GM21825 (cell line): ENCODE data around the gene HMBS.
"Not testable (repeated sequence)": the region's sequence is repeated elsewhere in the genome, so short reads cannot be mapped to it uniquely, and the experiment has no call there.

Experiments used
- ATAC-seq: cut with Tn5 transposase; IDR thresholded peaks from one replicate; pipeline ENCODE4 v1.9.1; 2021; ENCODE audit warnings: mild to moderate bottlenecking, moderate library complexity; ENCODE audit not compliant: unreplicated experiment

HMBS gene

DNA sequence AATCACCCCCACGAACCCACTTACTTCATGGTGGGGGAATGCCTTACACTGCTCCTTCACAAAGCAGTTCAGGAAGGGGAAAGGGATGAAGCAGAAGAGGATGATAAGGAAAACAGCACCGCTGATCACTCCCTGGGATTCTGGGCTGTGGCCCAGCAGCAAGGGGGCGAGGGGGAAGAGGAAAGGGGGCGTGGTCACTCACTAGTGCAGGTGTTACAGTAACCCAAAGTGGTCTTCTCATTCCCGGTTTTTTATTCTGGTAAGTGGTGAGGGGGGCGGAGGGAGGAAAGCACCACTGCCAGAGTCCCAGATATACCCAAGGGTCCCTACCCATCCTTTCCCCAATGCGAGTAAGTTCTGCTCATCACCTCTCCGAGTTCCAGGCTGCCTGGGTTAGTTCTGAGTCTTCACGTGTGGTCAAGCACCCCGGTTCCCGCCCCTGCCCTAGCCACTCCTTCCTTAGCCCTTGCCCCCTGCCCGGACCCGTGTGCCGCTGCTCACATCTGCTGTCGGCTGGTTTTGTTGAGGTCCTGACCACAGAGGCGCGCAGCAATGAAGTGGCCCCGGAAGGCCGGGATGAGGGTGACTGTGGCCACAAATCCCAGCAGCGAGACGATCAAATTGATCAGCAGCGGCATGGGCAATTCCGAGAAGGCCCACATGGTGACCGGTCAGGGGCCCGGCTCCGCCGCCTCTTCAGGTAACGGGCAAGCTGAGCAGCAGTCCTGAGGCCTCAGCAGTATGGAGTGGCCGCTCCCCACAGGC, 16.5 kb downstream of the HMBS start:
- ATAC-seq: peak; percentile 10

DNA sequence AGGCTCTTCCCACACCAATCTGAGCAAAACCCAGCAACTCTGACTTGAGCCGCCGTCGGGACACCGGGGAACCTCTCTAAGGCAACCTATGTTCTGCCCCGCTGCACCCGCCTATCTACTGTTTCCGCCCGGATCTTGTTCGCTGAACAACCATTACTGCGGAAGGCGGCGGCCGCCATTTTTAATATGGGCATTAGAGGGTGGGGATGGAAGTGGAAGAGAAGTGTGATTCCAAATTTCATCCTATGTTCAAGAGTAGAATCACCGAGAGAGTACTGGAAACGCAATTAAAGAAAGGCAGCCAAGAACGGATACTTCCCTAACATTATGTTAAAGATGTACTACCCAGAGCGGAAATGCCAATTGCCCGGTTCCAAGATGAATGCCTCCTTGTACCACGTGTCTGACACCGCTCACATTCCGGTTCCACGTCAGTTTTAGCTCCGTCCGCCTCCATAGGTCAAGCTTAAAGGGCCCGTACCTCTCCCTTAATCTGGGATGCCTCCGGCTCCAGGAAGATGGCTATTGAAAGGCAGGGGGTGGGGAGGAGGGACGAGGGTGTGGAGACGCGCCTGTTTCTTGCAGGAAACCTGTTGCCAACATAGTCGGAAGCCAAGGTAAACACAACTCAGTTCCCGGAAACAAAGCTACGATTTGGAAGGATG, 17.2 kb downstream of the HMBS start, which contains the start of gene DPAGT1:
Gene DPAGT1 (minus strand): TSS at position 95 of the 665 bp plus-strand sequence. CDS start 198 bp downstream, outside the sequence.
- peak; percentile 69 for ATAC-seq

- not testable (repeated sequence) for ATAC-seq
Measured at GRCh38 chr11:119103161-119103664, 18.5 kb downstream of the HMBS start.

DNA sequence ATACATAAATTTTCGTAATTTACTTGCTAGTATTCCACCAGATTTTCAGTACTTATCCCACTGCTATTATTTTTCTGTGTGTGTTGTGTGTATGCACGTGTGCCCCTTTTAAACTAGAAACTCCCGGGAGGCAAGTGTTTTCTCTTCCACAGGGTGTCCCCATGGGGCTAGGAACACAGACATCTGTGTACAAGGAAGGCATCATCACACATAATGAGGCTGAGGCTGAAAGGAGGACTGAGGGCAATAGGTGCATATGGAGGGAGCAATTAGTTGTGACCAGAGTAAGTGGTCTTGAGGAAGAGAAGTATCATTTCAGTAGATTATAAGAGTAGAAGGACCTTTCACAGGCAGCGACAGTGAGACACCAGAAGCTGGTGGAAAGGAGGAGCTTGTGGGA, 19.1 kb downstream of the HMBS start:
- no peak for ATAC-seq

- ATAC-seq: peak; percentile 62
Measured at GRCh38 chr11:119106564-119107537, 22.2 kb downstream of the HMBS start, which contains the start of gene C2CD2L. TSS of gene C2CD2L (plus strand) at chr11:119107344. CDS start at chr11:119107742, 398 bp downstream.

DNA sequence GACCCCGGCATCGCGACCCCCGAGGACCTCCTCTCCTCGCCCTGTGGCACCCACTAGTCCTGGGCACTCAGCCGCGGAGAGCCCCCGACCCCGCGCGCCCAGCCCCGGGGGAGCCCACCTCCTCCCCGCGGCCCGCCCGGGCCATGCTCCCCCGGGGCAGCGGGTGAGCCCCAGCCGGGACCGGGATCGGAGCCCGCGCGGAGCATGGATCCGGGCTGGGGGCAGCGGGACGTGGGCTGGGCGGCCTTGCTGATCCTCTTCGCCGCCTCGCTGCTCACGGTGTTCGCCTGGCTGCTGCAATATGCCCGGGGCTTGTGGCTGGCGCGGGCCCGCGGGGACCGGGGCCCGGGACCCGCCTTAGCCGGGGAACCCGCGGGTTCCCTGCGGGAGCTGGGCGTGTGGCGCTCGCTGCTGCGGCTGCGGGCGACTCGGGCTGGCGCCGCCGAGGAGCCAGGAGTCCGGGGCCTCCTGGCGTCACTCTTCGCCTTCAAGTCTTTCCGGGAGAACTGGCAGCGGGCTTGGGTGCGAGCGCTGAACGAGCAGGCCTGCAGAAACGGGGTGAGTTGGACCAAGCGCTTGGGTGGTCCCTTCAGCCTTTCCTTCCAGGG, 23.0 kb downstream of the HMBS start:
- peak; percentile 19 for ATAC-seq

DNA sequence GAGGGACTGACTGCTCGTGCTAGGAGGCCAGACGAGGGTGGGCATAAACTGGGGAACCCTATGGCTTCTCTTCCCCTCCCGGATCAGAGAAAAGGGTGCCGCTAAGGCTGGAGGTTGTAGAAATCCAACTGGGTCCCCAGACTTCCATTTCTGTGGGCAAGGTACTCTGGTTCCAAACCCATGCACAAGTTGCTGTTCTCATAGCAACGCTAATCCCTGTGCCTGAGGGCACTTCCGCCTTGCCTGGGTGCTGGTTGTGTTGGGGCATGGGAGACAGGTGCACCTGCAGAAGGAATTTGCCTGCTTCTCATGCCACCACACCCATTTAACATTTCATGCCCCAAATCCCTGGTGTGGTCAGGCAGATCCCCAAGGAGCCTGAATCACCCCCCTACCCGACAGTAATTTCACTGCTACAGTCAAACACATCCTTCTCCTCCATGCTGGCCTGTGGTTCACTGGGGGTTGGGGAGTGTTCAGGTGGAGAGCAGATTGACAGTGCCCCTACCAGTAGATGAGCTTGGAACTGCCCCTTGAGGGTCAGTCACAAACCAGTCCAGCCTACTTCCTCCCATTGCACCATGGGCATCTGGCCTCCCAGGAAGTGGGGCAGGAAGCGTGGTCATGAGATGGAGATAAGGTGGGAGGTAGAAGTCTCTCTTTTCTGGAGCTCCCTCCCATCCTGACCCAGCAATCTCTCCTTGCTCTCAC, 23.6 kb downstream of the HMBS start:
- peak; percentile 14 for ATAC-seq

GRCh38 chr11:119108857-119109221, 24.2 kb downstream of the HMBS start:
- ATAC-seq: no peak

DNA sequence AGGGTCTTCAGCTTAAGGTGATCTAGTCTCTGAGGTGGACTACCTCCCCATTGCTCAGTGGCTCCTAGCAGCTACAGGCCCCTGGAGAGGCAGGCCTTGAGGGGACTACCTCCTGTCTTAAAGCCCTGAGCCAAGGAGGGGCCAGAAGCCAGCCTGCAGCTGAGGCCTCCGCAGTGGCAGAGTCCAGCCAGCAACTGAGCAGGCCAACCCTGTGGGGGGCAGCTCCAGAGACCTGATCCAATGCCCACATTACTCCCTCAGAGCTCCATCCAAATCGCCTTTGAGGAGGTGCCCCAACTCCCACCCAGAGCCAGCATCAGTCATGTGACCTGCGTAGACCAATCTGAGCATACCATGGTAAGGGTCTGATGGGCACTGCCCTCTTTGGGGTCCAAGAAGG, 25.2 kb downstream of the HMBS start:
- no peak for ATAC-seq

GRCh38 chr11:119110439-119110838, 25.8 kb downstream of the HMBS start:
- no peak for ATAC-seq

DNA sequence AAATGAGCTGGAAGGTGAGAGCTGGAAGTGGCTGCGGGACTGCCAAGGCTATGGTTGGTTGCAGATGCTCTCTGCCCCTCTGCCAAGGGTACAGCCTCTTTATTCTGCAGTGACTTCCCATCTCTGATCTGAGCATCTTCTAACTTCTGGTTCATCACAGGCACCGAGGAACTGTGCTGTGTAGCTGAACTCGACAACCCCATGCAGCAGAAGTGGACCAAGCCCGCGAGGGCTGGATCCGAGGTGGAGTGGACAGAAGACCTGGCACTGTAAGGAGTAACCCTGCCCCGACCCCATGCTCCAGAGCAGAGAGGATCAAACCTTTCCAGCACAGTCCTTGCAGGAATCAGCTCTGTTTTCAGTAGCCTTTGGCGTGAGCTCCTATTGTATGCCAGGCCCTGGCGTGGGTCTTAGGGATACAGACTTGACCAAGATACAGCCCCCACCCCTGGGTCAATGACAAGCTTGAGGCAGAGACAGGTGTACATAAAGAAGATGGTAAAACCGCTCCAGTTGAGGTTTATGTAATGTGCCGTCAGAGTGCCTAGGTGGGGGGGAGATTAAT, 26.8 kb downstream of the HMBS start:
- ATAC-seq: no peak

DNA sequence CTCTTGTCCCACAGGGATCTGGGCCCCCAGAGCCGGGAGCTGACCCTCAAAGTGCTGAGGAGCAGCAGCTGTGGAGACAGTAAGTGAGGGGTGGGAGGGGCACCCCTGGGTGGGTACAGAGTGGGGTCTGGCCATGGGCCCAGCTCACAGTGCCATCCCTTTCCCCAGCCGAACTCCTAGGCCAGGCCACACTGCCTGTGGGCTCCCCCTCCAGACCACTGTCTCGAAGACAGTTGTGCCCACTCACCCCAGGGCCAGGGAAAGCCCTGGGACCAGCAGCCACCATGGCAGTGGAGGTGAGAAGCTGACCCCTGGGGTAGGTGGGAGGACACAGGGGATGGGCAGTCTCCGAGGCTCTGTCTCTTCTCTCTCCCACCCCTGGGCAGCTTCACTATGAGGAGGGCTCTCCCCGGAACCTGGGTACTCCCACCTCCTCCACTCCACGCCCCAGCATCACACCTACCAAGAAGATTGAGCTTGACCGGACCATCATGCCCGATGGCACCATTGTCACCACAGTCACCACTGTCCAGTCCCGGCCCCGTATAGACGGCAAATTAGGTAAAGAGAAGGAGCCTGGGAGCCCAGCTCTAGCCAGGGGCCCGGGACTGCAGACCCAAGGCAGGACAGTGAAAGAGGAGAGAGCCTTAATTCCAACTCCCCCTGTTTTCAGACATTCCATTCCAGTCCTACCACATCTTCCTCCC, 27.8 kb downstream of the HMBS start:
- no peak for ATAC-seq

DNA sequence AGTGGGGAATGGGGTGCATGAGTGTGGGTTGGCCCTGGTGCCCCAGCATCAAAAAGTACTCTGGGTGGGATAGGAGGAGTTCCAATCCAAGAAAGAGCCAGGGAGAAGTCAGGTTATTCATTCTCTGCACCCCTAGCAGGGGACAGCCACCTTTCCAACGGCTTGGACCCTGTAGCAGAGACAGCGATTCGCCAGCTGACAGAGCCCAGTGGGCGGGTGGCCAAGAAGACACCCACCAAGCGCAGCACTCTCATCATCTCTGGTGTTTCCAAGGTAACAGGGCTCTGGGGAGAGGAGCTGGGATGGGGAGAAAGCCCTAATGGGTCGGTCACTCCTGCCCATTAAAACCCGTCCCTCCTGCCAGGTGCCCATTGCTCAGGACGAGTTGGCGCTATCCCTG, 29.0 kb downstream of the HMBS start:
- ATAC-seq: no peak

GRCh38 chr11:119114351-119114750, 29.7 kb downstream of the HMBS start:
- no peak for ATAC-seq

DNA sequence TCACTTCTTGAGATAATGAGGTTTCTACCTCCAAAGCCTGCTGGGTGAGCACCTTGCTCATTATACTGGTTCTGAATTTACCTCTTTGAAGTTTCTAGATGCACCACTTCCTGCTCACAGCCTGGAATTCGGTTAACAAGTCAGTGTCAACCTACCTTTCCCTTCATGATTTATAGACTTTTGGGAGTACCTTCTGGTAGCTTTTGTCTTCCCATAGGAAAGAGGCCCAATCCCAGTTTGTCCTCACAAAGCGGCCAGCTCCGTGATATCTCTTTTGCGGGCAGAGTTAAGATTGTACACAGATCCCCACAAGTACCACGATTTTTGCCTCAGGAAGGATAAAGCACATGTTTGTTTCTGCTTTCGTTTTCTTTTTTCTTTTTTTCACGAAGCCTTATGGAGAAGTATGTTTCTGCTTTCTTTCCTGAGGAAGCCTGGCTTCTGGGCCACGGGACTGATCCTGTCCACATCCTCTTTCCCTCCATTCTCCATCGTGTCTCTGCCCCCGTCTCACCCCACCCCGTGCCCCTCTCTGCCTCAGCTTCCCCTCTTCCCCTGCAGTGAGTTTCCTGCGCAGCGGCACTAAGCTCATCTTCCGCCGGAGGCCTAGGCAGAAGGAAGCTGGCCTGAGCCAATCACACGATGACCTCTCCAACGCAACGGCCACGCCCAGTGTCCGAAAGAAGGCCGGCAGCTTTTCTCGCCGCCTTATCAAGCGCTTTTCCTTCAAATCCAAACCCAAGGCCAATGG, 31.0 kb downstream of the HMBS start:
- ATAC-seq: no peak

DNA sequence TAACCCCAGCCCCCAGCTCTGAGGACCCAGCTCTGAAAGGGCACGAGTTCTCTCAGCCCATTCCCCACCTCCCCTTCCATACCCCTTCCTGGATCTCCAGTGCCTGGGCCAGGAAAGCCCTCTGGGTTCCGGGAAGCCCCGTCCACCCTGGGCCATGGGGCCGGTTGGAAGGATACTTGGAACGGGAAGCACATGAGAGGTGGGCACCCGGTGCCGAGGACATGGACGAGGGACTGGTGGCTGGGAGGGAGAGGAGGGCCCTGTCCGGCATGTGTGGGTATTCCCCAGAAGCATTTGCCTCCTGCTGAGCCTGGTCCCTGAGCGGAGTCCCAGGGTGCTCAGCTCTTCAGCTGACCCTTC, 31.5 kb downstream of the HMBS start:
- ATAC-seq: no peak

- no peak for ATAC-seq
Measured at GRCh38 chr11:119116601-119117000, 31.9 kb downstream of the HMBS start.

- ATAC-seq: no peak
Measured at GRCh38 chr11:119117004-119117706, 32.5 kb downstream of the HMBS start.
